Type B pancreatic cell (in vitro differentiated cells): ENCODE measurements around the gene SPPL2A. TPM values are rescaled to one million over a fixed set of nuclear protein-coding genes. Genes with fewer than 3 reads are reported as not detected.
A peak's percentile ranks its signal among the peaks of the same experiment; 100 is the strongest.

Experiments used
- DNase-seq: peaks from one replicate; pipeline ENCODE4 v3.0.0; 2021; ENCODE audit warnings: mixed read lengths; ENCODE audit not compliant: unreplicated experiment; ENCODE audit errors: extremely low spot score
- H3K27ac Mint-ChIP-seq: 2 replicates; pipeline ENCODE4 v1.8.0; 2021; ENCODE audit warnings: mild to moderate bottlenecking, mixed read lengths
- H3K27me3 Mint-ChIP-seq: 2 replicates; pipeline ENCODE4 v1.8.0; 2021; ENCODE audit warnings: mixed read lengths
- H3K36me3 Mint-ChIP-seq: 2 replicates; pipeline ENCODE4 v1.8.0; 2021; ENCODE audit warnings: mixed read lengths
- H3K4me1 Mint-ChIP-seq: one replicate; pipeline ENCODE4 v1.8.0; 2021; ENCODE audit warnings: mixed read lengths; ENCODE audit not compliant: unreplicated experiment
- H3K4me3 Mint-ChIP-seq: 2 replicates; pipeline ENCODE4 v1.8.0; 2021; ENCODE audit warnings: mild to moderate bottlenecking, mixed read lengths
- H3K9me3 Mint-ChIP-seq: 2 replicates; pipeline ENCODE4 v1.8.0; 2021; ENCODE audit warnings: mixed read lengths
- CTCF ChIP-seq: fragments of 200-600 bp; sonication (generic); conservative IDR thresholded peaks from 2 replicates; pipeline ENCODE4 v1.5.0; 2021; ENCODE audit warnings: antibody characterized with exemption, mild to moderate bottlenecking
- total RNA-seq: library from RNA; stranded (reverse); gene quantifications from 2 replicates; pipeline ENCODE4 v1.2.1, GENCODE V29; 2021; ENCODE audit warnings: low replicate concordance

SPPL2A gene
- total RNA-seq, 1 donor from 2014 or later = 72.4 TPM

GRCh38 chr15:50797926-50798325, 32.4 kb upstream of the SPPL2A start:
- Mint-ChIP-seq H3K27ac (peak overlapping the region; percentile 69), H3K27me3 (no peaks in the 10 kb centered on the region), H3K36me3 (no peaks in the 10 kb centered on the region), H3K4me3 (peak overlapping the region; percentile 16), H3K4me1 (peaks cover 5% of the 10 kb centered on the region), H3K9me3 (no peaks in the 10 kb centered on the region)
- TF ChIP-seq CTCF = no peak
- DNase-seq = no peak

GRCh38 chr15:50791486-50791885, 26.0 kb upstream of the SPPL2A start:
- no peak overlapping the region for H3K27ac Mint-ChIP-seq
- no peaks in the 10 kb centered on the region for H3K27me3 Mint-ChIP-seq
- peaks cover 11% of the 10 kb centered on the region for H3K4me1 Mint-ChIP-seq
- no peak overlapping the region for H3K4me3 Mint-ChIP-seq
- TF ChIP-seq CTCF = no peak
- H3K36me3 Mint-ChIP-seq = no peaks in the 10 kb centered on the region
- DNase-seq = no peak
- no peaks in the 10 kb centered on the region for H3K9me3 Mint-ChIP-seq

GRCh38 chr15:50790778-50791453, 25.4 kb upstream of the SPPL2A start:
- no peak for DNase-seq
- no peak overlapping the region for H3K4me3 Mint-ChIP-seq
- no peaks in the 10 kb centered on the region for H3K27me3 Mint-ChIP-seq
- no peaks in the 10 kb centered on the region for H3K36me3 Mint-ChIP-seq
- peaks cover 11% of the 10 kb centered on the region for H3K4me1 Mint-ChIP-seq
- no peaks in the 10 kb centered on the region for H3K9me3 Mint-ChIP-seq
- no peak for TF ChIP-seq CTCF
- H3K27ac Mint-ChIP-seq = peak overlapping the region; percentile 2

- no peak overlapping the region for H3K27ac Mint-ChIP-seq
- H3K4me1 Mint-ChIP-seq = peaks cover 13% of the 10 kb centered on the region
- H3K36me3 Mint-ChIP-seq = no peaks in the 10 kb centered on the region
- no peaks in the 10 kb centered on the region for H3K9me3 Mint-ChIP-seq
- no peak for DNase-seq
- no peak overlapping the region for H3K4me3 Mint-ChIP-seq
- no peak for TF ChIP-seq CTCF
- H3K27me3 Mint-ChIP-seq = no peaks in the 10 kb centered on the region
Observed at GRCh38 chr15:50786871-50787270, 21.4 kb upstream of the SPPL2A start.

- H3K9me3 Mint-ChIP-seq = no peaks in the 10 kb centered on the region
- H3K4me3 Mint-ChIP-seq = no peak overlapping the region
- H3K4me1 Mint-ChIP-seq = peaks cover 13% of the 10 kb centered on the region
- H3K36me3 Mint-ChIP-seq = no peaks in the 10 kb centered on the region
- no peaks in the 10 kb centered on the region for H3K27me3 Mint-ChIP-seq
- DNase-seq = no peak
- H3K27ac Mint-ChIP-seq = no peak overlapping the region
- no peak for TF ChIP-seq CTCF
Observed at GRCh38 chr15:50786438-50786837, 20.9 kb upstream of the SPPL2A start.
